HL-60/S4 (cell line): ENCODE data around the gene NUDT9.

Experiments used
- in situ Hi-C: fragments of 300-500 bp; cut with MboI; formaldehyde crosslinking; loops from 2 replicates; pipeline ENCODE4 v1.14.3; 2022; ENCODE audit warnings: low sequenced_read_pairs

The NUDT9 gene

DNA sequence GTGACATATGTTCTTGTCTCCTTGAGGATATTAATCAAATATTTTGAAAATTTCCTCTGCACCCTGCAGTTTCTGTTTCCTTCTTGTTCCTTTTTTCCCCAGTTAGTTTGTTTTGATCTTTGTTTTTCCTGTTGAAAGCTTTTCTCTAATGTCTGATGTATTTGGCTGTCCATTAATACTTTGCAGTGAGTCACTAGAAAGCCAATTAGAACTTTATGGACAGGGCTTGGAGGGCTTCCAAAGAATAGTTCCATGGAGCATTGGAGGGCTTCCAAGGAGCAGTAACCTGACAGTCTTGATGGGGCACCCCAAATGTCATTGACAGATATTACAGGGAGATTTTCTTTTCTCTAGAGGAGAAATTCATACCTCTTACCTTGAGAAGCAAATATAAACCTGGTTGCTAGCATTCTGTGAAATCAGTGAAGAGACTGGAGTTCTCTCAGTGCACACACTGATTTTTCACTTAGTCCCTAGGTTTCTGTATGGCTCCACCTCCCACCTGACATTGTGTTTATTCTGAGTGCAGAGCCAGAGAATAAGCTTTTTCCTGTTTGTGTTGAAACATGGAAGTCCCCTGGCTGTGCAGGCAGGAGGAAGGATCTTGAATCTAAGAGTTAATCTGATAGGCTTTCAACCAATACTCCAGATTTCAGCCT is 80.3 kb downstream of the NUDT9 start:
- in situ Hi-C loops, result loop anchor here (25.0 kb wide), 1 partner anchor 710 kb away; no protein-coding TSS in a partner anchor

DNA sequence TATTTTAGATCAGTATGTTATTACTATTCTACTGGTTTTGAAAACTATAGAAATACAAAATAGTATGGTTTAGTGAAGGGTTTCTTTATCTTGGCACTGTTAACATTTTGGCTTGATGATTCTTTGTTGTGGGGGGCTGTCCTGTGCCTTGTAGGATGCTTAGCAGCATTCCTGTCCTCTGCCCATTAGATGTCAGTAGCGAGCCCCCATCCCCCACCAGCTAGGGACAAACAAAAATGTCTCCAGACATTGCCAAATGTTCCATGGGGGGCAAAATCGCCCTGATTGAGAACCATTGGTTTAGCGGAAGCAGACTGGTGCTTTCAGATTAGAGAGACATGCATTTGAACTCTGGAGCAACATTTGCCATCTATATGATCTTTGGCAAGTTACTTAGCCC is 83.5 kb downstream of the NUDT9 start:
- in situ Hi-C loops, result loop anchor here (25.0 kb wide), 1 partner anchor 706 kb away; no protein-coding TSS in a partner anchor

DNA sequence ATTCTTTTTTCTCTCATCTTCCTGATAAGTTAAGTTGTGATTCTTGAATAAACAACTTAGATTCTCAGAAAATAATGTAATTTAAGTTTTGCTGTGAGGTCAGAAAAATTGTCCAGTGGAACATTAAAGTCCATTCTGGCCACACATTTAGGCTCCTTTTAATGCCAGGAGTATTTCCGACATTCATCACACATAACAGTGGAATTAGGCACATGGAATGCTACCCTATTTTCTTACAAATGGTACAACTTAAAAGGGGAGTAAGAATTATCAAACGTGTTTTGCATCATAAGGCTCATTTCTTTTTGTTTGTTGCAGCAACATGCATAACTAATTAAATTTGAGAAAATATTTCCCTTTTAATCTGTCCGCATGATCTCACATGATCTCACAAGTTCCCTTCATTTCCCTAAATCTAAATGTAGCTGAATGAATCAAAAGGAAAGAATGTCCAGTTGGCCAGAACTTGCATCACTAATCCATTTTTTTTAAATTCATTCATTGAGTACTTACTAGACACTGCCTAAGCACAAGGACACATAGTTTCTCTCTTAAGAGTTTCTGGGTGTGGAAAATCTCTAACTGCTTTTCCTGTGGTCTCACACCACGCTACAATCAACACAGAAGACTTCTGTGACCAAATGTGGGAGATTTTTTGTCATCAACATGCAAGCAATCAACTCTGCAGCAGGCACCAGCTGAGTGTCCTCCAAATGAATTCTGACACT is 84.8 kb downstream of the NUDT9 start:
- in situ Hi-C loops, result loop anchor here (25.0 kb wide), 1 partner anchor 705 kb away; no protein-coding TSS in a partner anchor
